ENCODE measurements around the gene PRKN.
A peak's percentile ranks its signal among the peaks of the same experiment; 100 is the strongest.

Gene PRKN

DNA sequence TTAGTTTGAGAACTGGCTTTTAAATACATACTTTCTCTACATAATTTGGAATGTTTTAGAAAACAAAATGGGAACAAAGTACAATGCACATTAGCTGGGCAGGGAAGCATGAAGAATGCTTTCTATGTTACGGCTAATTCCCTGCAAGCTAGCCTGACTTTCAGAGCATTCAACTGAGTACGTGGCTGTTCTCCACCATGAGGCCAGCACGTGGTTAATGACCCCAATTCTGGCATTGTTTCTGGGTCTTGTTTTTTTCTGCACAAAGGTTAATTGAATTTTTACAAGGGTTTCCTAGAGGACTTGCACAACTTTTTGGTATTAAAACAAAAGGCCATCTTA lies 1245.1 kb downstream of the PRKN start:
- Histone ChIP-seq H3K27ac (no peak overlapping the region), H3K4me3 (no peak overlapping the region)

DNA sequence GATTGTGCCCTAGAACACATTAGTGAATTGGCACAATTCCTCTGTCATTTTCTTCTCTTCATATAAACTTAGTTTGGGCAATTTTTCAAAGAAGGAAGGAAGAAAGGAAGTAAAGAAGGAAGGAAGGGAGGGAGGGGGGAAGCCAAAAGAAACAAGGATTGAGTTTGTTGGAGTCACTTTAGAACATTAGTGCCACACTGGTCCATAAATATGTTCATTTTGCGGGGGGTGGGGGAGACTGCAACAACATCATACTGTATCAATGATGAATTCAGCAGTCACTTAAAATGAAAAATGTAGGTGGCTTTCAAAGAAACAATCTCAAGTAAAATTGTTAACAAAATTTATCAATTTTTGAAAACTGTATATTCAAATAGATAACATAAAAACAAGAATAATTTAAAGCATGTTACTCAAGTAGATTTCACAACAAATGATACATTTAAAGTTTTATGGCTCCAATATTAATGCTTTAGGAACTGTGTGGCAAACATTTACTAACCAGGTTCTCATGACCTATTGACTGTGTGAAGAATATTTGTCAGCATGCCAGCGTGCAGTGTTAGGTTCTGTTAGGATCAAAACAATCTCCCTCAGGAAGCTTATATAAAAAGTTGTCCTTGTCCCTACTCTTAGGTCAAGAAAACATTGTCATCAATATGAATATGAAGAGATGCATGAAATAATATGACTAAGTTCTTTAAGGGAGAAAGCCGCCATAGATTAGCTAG lies 1245.6 kb downstream of the PRKN start:
- H3K4me3 ChIP-seq = no peak overlapping the region
- H3K27ac ChIP-seq = peak overlapping the region in 1 of 21 experiments; percentile 10

DNA sequence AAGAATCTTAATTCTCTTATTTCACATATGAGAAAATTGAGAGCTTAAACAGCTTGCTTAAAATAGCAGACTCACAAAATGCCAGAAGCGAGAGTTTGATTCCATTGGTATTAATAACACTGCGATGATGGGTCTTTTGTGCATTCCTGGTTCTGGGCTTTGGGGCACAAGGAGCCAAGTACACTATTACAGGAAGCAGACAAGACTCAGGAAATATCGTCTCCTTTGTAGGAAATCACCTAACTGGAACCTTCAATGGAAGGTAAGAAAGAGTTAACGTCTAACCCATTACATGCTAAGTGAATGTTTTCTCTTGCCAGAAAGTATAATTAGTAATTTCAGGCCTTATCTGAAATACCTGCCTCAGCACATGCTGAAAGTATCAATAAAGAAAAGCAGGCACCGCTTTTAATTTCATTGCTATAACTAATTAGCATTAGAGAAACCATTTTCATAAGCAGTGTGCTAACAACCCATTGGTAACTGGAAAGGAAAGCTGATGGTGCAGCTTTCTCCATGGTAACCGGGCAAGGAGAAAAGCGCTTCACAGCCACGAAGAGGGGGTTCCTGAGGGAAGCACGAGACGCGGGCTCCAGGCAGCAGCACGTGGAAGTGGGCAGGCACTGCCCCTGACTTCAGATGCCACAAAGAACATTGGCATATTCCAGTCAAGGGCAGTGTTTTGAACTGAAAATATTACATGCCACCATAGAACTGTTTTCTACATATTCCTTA lies 1247.0 kb downstream of the PRKN start:
- Histone ChIP-seq H3K27ac (no peak overlapping the region), H3K4me3 (no peak overlapping the region)

DNA sequence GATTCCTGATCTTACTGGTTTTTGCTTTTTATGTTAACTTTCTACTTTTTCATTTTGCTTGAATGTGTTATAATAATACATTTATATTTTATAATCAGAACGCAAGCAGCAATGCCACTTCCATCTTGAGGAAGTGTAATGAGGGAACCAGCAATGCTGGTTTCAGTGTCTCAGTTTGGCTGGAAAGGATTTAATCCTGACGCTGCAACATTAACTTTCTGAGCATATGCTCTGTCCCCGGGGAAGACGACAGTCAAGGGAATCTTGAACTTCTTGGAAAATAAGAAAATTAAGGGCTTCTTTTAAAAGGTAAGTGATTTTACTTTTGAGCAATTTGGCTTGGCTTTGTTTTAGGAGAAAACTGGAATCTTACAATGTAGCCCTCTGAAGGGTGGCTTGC lies 1248.2 kb downstream of the PRKN start:
- H3K27ac ChIP-seq = no peak overlapping the region
- no peak overlapping the region for H3K4me3 ChIP-seq

DNA sequence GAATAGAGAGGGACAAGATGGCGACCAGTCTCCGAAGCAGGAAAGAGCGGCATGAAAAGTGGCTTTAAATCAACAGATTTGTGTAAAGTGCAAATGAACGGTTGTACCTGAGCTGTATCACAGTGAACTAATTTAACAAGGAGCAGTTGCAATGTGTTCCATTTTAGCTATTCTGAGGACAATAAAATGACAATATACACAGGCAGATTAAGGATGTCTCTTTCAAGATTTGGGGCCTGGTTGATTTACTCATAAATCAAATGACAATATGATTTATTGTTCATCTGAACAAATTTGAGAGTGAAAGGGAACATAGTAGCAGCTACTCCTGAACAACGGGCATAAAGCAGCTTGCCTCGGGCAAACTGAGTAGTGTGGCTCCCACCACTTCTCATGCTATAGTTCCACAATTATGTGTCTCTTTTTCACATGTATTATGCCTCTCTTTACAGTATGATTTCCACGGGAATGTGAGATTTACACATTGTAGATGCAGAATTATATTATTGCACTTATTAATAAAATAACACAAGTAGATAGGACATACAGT lies 1249.6 kb downstream of the PRKN start:
- H3K4me3 ChIP-seq = no peak overlapping the region
- no peak overlapping the region for H3K27ac ChIP-seq

DNA sequence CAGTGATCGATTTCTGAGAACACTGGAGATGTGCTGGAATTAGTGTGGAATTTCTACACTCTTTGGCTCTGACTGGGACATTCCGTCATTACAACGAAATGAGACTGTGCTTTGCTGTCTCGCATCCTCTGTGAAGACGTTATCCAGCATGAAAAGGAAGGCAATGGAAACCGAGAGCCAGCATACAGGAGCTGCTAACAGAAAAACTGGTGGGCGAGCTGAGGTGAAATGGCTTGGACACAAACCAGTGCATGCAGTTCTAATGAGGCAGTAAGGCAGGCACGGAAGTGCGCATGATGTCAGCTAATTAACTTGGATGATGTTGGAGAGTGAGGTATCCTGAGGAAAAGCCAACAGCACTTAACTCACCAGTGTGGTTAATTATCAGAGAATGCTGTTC lies 1250.9 kb downstream of the PRKN start:
- Histone ChIP-seq H3K27ac (peak overlapping the region in 4 of 21 experiments; percentile 16 to 59 (median 35)), H3K4me3 (no peak overlapping the region)

DNA sequence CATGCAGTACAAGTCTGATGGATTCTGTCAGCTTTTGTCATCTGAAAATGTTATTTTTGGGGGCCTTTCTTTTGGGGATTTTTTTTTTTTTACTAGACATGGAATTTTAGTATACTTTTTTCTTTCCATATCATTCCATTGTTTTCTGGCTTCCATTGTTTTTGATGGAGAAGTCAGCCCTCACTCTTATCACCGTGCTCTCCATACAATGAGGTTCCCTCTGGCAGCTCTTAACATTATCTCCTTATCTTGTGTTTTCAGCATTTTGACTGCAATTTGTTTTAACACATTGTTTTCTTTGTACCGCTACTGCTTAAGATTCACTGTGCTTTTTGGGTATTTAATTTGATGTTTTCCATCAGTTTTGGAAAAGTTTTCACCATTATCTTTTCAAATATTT lies 1262.2 kb downstream of the PRKN start:
- Histone ChIP-seq H3K4me3 (no peak overlapping the region), H3K27ac (no peak overlapping the region)

DNA sequence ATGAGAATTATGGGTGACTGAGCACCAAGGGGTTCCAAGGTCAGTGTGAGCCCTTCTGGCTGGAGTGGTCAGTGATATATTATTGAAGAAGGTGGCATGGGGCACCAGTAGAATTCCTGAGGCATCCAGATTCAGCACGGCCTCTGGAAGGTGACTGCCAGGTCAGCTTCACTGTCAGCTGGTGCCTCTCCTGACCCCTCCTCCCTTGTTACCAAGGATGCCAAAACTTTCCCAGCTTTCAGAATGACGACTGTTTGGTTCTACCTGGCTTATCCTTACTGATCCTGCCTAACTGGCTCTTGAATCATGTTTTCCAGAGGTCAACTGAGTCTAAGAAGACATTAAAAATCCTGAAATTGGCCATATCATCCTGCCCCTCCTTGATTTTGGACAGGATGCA lies 1264.5 kb downstream of the PRKN start:
- Histone ChIP-seq H3K27ac (no peak overlapping the region), H3K4me3 (no peak overlapping the region)

DNA sequence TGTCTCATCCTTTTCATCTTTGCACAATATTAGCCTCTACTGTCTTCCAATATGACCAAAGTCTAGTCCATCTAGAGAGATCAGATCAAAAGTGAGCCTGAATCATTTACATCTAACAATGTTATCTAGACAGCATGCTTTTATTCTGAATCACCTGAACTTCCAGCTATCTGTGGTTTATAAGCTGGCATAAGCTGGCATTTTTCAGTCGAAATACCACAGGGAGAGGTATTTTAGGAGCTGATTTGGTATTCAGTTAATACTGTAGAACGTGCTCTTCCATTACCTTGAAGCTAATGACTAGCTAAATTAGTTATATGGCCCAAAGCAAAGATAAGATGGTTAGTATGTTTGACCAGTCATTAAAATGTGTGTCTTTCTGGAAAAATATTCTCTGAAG lies 1265.4 kb downstream of the PRKN start:
- Histone ChIP-seq H3K4me3 (no peak overlapping the region), H3K27ac (no peak overlapping the region)

DNA sequence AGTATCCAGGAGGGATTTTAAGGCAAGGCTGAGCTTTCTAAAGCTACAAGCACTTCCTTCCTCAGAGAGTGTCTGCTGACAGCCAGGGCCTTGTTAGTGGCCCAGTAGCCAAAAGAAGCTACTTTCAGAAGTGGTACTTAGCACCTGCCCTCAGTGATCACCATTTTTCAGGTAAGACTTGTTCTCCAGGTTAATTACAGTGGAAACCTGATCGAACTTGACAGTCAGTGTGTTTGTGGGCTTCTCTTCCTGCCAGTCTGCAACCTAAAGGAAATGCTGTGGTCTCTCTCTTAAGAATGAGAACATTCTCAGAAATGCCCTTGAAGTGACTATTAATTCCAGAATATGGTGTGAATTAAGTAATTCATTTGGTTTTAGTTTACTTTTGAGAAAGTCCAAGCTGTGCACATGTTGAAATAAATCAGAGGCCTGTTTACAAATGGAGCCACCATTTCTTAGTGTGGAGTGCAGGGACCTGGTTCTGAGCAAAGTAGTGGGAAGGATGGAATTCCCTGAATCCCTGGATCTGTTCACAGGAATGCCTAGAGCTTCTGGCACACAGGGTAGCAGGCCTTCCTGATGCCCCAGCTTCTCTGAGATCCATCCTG lies 1268.5 kb downstream of the PRKN start:
- Histone ChIP-seq H3K4me3 (no peak overlapping the region), H3K27ac (peak overlapping the region in 10 of 21 experiments; percentile 0 to 51 (median 26))

DNA sequence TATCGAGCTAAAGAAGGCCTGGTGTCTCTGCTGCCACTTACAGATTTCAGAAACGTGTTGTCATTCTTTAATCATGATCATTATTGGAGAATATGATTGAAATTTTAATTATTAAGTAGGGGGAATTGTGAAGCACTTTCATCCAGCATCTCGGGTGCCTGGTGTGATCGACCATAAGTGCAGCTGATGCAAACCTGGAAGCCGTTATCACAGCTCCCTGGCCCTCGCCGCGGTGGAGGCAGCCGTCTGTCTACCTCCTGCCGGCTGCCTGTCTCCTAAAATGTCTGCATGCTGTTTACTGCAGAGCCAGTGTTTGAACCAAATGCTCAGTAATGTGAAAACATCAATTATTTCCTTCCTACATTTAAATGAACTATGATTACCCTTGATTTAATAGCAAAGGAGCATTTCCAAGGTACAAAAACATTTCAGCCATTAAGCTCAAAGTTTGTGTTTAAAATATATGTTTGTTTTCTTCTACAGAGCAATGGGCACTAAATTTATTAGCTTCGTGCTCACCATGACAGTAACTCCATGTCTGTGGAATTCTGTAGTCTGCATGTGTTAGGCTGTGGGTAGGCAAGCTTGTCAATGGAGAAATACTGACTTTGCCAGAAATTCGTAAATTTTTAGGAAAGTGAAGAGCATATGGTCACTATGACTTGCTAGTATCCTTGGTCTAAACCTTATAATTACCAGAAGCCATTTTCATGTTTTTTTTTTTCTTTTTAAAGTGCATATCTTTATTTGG lies 1269.2 kb downstream of the PRKN start:
- Histone ChIP-seq H3K4me3 (no peak overlapping the region), H3K27ac (peak overlapping the region in 7 of 21 experiments; percentile 0 to 51 (median 25))

DNA sequence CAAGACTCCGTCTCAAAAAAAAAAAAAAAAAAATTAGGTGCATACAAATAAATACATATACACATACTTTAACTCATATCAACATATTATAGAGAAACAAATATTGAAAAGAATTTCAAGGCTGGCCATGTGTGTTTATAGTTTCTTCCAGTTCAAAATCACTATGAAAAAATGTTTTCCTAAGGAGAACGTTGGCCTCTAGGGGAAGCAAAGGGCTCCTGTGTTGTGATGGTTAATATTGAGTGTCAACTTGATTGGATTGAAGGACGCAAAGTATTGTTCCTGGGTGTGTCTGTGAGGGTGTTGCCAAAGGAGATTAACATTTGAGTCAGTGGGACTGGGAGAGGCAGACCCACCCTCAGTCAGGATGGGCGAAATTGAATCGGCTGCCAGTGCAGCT lies 1271.7 kb downstream of the PRKN start:
- no peak overlapping the region for H3K4me3 ChIP-seq

DNA sequence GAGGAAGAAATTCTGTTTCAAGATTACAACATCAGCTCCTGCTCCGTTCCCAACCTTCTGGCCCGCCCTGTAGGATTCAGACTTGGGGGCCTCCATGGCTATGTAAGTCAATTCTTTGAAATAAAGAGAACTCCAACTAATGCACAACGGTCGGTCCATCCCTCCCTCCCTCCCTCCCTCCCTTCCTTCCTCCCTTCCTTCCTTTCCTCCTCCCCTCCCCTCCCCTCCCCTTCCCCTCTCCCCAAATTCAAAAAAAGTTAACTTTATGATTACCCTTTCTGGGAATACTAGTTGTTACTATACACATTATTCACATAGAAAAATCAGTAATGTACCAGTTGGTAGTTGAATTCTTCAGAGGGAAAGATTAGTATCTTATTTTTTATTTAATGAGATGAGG lies 1274.0 kb downstream of the PRKN start:
- Histone ChIP-seq H3K27ac (no peak overlapping the region), H3K4me3 (no peak overlapping the region)

More for the DNA sequence above, 1271.7 kb downstream of the PRKN start:
- H3K27ac ChIP-seq = no peak overlapping the region

DNA sequence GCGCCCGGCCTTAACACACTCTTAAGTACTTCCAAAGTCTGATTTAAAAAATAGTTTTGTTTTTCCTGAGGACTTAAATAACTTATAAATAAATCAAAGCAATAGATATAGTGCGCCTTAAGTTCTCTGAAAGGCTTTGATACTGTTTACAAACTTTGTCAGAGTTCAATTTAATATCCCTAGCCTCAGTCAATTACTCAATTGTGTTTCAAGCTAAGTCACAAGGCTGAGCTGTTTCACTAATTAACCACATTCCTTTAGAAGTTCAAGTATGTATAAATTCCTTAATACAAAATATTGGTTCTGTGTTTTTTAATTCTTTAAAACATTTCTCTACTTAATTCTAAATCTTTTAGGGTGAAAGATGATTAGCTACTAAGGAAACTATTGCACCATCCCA lies 1275.3 kb downstream of the PRKN start:
- Histone ChIP-seq H3K27ac (no peak overlapping the region), H3K4me3 (no peak overlapping the region)

DNA sequence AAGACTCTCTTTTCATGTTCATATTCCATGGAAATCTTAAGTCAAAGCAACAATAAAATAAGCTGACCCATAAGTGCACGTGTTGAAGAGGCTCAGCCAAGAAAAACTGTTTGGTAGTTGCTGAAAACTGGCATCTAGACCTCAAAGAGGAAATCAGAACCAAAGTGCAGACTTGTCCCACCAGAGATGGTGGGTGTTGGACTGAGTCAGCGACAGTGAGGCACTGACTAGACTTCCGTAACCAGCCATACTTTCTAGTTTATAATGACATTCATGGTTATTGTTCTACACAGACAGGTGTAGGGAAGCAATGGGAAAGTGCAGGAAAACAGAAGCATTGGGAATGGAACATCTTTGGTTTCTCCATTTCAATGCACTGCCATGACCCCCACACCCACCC lies 1278.0 kb downstream of the PRKN start:
- H3K4me3 ChIP-seq = no peak overlapping the region
- peak overlapping the region in 3 of 21 experiments; percentile 1 to 44 (median 33) for H3K27ac ChIP-seq

DNA sequence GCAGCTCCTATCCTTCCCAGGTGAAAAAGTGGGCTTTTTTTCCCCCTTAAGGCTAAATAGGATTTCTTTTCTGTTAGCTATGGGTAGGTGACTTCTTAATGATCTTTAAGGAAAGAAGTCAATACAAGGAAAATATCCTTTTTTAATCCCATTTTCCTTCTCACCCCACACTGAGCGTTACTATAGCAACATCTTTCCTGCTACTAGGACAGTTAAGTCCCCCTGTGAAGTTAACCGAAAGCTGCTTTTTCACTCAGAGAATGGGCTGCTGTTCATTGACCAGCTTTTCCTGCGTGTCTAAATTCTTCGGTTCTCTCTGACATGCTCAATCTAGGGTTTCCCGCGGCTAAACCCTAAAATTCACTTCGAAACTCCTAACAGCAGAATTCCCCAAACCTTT lies 1280.6 kb downstream of the PRKN start:
- H3K27ac ChIP-seq = no peak overlapping the region

DNA sequence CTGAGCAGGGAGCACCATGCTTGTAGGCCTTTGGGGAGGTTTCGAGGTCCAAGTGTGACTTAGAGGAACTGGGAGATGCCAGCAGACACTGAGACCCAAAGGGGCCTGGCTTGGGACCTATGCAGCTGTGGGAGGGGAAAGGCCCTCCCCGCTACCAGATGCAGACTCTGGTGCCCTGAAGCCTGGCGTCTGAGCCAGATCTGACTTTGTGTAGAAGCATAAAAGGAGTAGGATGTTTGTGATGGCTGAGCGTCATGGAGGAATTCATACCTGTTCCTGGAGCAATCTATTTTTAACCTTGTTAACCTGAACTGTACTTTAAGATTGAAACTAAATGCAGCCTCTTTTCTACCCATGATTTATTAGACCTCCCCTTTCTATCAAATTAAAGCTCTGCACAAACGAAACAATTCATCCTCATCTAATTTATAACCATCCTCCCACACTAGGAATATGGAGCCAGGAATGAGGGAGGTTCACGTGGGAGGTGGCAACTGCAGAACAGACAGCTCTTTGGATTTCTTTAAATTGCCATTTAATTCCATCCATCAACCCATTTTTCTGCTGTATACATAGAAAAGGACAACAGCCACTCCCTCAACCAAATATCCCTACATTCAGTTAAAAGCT lies 1281.2 kb downstream of the PRKN start:
- Histone ChIP-seq H3K27ac (peak overlapping the region in 2 of 21 experiments; percentile 45 to 59), H3K4me3 (no peak overlapping the region)

More for the DNA sequence above, 1280.6 kb downstream of the PRKN start:
- no peak overlapping the region for H3K4me3 ChIP-seq

DNA sequence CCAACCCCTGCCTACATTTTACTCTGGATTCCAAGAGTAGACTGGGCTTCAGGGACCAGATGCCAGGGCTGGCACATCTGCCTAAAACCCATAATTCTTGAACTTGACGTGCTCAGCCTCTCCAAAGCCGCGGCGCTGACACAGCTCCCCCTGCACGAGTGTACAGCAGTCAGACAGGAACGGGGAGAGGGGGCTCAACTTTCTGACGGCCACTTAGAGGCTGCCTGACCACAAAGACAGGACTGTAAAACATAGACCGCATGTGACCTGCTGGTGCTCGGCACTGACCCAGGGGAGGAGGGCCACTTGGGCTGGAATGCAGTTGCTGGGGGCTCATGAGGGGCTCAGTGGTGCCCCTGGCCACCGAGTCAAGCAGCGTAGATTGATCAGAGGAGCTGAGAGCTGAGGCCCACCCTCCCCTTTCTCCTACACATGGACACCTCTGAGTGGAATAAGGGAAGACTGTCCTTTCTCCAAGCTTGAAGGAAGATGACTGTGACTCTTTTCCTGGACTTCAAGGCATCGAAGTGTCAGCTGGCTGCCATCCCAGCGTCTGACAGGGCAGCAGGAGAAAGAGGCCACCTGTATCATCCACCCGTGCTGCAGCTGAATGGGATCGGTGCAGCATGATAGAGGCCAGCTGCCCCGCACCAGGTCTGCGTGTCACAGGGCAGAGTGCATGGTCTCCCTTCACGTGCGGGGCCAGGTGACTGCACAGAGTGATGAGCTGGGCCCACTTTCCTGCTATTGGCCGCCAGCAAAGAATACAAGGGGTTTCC lies 1282.4 kb downstream of the PRKN start:
- H3K27ac ChIP-seq = peak overlapping the region in 2 of 21 experiments; percentile 22 to 59
- no peak overlapping the region for H3K4me3 ChIP-seq

DNA sequence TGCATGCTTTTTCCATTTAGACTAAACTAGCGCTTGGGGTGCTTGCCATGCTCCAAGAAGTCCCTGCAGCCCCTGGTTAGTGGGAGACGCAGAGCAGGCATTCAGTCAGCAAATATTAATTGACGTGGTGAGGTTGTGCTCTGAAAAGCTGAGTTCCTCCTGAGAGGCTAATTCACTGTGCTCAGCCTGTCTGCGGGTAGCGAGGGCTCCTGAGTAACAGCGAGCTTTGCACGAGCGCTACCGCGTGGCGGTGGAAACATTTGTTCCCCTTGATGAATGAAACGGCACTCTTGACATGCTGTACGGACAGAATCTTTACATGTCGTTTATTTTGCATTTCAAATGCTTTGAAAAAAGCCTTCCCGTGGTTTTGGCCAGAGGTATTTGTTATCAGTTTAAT lies 1283.1 kb downstream of the PRKN start:
- H3K4me3 ChIP-seq = no peak overlapping the region

More for the DNA sequence above, 1283.1 kb downstream of the PRKN start:
- peak overlapping the region in 3 of 21 experiments; percentile 25 to 50 (median 31) for H3K27ac ChIP-seq
